Activated T-cell treated with anti-CD3 and anti-CD28 coated beads, Interleukin-2, amount 50 U/mL, for 24 hours (primary cell): ENCODE measurements around the gene MAFB.

Experiments used
- DNase-seq: peaks from one replicate; pipeline ENCODE4 v3.0.0-alpha.2; 2020
- H3K27ac Mint-ChIP-seq: 2 replicates; pipeline ENCODE4 v1.8.0; 2020; ENCODE audit warnings: mild to moderate bottlenecking, mixed read lengths
- H3K27me3 Mint-ChIP-seq: 2 replicates; pipeline ENCODE4 v1.8.0; 2020; ENCODE audit warnings: mixed read lengths
- H3K36me3 Mint-ChIP-seq: 2 replicates; pipeline ENCODE4 v1.8.0; 2020; ENCODE audit warnings: low read depth, mixed read lengths
- H3K4me1 Mint-ChIP-seq: 2 replicates; pipeline ENCODE4 v1.8.0; 2020; ENCODE audit warnings: low read depth, mixed read lengths
- H3K4me3 Mint-ChIP-seq: 2 replicates; pipeline ENCODE4 v1.8.0; 2020; ENCODE audit warnings: mild to moderate bottlenecking, moderate library complexity, mixed read lengths
- H3K9me3 Mint-ChIP-seq: 2 replicates; pipeline ENCODE4 v1.8.0; 2020; ENCODE audit warnings: mixed read lengths

The MAFB gene

DNA sequence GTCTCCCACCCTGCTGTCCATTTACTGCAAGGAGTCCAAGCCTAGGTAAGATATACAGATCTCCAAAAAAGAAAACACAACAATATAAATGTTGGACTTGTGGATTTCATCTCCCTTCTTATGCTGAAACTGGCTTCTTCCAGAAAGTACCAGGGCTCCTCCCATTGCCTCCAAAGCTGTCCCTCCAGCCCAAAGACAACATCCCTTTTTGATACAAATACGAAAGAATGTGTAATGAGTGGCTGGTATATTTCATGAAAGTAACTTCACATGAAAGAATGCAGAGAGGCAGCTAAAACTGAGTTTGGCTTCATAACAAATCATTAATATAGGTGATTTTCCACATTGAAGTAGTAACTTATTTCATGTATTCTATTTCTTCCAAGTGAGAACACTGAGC lies 7.9 kb downstream of the MAFB start:
- Mint-ChIP-seq H3K27ac (no peak overlapping the region), H3K27me3 (peaks cover 84% of the 10 kb centered on the region), H3K36me3 (no peaks in the 10 kb centered on the region), H3K9me3 (no peaks in the 10 kb centered on the region), H3K4me1 (peaks cover 9% of the 10 kb centered on the region), H3K4me3 (no peak overlapping the region)
- no peak for DNase-seq

DNA sequence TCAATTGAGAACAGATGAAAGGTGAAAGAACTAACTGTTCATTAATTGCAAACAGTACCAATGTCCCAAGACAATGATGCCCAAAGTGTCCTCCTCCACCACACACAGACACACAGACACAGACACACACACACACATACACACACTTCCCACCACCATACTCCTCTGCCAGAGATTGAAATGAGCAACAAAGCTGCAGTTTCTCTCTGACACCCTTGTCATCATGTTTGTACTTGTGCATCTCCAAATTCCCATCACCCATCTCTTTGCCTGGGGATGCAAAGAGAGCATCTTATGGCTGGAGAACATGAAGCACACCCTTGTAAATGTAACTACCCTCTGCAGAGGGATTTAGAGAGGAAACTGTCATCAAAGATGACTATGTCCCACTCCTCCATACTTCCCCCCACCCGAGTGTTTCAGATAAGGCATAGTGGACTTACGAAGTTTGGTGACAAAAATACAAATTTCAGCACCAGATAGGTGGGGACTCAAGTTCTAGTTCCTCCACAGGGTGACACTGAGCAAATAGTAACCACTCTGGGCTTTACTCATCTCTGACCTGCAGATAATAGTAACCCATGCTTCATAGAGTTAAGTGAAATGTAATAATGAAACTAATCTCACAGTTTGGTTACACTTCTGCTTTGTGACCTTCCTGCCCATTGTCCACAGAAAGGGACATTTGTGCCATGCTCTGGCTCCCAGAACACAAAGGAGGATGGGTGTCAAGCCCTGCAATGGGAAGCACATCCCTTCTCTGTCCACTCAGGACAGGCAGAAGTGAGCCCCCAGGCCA lies 8.7 kb downstream of the MAFB start:
- no peak for DNase-seq
- Mint-ChIP-seq H3K4me1 (peaks cover 9% of the 10 kb centered on the region), H3K36me3 (no peaks in the 10 kb centered on the region), H3K27ac (no peak overlapping the region), H3K9me3 (no peaks in the 10 kb centered on the region), H3K4me3 (no peak overlapping the region), H3K27me3 (peaks cover 83% of the 10 kb centered on the region)

DNA sequence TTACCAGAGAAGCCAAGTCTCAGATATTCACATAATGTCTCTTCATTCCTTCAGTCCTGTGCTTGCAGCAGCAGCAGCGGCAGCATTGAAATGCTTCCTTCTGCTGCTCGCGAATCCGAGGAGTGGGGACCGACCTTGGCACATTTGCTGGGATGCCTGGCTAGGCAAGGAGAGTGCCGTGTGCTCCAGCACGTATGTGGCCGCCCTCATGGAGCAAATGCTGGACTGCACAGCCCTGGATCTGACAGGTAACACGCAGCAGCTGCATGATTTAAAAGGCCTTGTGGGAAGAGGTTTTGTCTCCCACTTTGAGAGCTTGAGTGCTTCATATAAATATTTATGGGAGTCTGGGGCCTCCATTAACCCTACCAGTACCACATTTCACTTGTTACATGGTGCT lies 9.9 kb downstream of the MAFB start:
- Mint-ChIP-seq H3K4me3 (no peak overlapping the region), H3K27me3 (peaks cover 77% of the 10 kb centered on the region), H3K4me1 (peaks cover 9% of the 10 kb centered on the region), H3K9me3 (no peaks in the 10 kb centered on the region), H3K27ac (no peak overlapping the region), H3K36me3 (no peaks in the 10 kb centered on the region)
- DNase-seq, result no peak

GRCh38 chr20:40678286-40678875 lies 10.7 kb downstream of the MAFB start:
- Mint-ChIP-seq H3K36me3 (no peaks in the 10 kb centered on the region), H3K27ac (no peak overlapping the region), H3K27me3 (peaks cover 76% of the 10 kb centered on the region), H3K4me3 (no peak overlapping the region), H3K4me1 (peaks cover 4% of the 10 kb centered on the region), H3K9me3 (no peaks in the 10 kb centered on the region)
- DNase-seq, result no peak

DNA sequence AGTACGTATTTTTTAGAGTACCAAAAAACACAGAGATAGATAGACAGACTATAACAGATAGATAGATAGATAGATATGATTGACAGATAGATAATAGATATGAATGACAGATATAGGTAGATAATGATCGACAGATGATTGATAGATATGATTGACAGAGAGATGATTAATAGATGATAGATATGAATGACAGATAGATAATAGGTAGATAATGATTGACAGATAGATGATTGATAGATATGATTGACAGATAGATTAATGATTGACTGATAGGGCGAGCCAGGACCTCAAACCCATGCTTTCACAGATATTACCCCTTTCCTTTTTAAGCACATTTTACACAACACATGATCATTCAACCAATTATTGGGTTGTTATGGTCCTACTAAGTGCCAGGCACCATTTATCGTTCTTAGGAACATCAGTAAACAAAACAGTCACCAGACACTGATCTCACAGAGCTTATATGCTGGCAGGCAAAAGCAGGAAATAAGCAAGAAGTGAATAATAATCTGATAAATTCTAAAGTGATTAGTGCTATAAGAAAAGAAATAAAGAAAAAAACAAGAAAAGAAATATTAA lies 11.6 kb downstream of the MAFB start:
- Mint-ChIP-seq H3K36me3 (no peaks in the 10 kb centered on the region), H3K4me3 (no peak overlapping the region), H3K27me3 (peaks cover 77% of the 10 kb centered on the region), H3K27ac (no peak overlapping the region), H3K4me1 (no peaks in the 10 kb centered on the region), H3K9me3 (no peaks in the 10 kb centered on the region)
- DNase-seq, result no peak

- Mint-ChIP-seq H3K36me3 (no peaks in the 10 kb centered on the region), H3K27ac (no peak overlapping the region), H3K27me3 (peaks cover 75% of the 10 kb centered on the region), H3K4me3 (no peak overlapping the region), H3K4me1 (no peaks in the 10 kb centered on the region), H3K9me3 (no peaks in the 10 kb centered on the region)
- DNase-seq, result no peak
Measured at GRCh38 chr20:40676491-40677269, 12.4 kb downstream of the MAFB start.

- H3K27me3 Mint-ChIP-seq, result peaks cover 66% of the 10 kb centered on the region
- no peak for DNase-seq
- no peaks in the 10 kb centered on the region for H3K4me1 Mint-ChIP-seq
- no peaks in the 10 kb centered on the region for H3K9me3 Mint-ChIP-seq
- no peaks in the 10 kb centered on the region for H3K36me3 Mint-ChIP-seq
- no peak overlapping the region for H3K4me3 Mint-ChIP-seq
- no peak overlapping the region for H3K27ac Mint-ChIP-seq
Measured at GRCh38 chr20:40675599-40676221, 13.3 kb downstream of the MAFB start.

- H3K4me3 Mint-ChIP-seq, result no peak overlapping the region
- no peaks in the 10 kb centered on the region for H3K36me3 Mint-ChIP-seq
- H3K27ac Mint-ChIP-seq, result no peak overlapping the region
- no peaks in the 10 kb centered on the region for H3K4me1 Mint-ChIP-seq
- DNase-seq, result no peak
- H3K27me3 Mint-ChIP-seq, result peaks cover 50% of the 10 kb centered on the region
- H3K9me3 Mint-ChIP-seq, result no peaks in the 10 kb centered on the region
Measured at GRCh38 chr20:40673442-40673841, 15.6 kb downstream of the MAFB start.

DNA sequence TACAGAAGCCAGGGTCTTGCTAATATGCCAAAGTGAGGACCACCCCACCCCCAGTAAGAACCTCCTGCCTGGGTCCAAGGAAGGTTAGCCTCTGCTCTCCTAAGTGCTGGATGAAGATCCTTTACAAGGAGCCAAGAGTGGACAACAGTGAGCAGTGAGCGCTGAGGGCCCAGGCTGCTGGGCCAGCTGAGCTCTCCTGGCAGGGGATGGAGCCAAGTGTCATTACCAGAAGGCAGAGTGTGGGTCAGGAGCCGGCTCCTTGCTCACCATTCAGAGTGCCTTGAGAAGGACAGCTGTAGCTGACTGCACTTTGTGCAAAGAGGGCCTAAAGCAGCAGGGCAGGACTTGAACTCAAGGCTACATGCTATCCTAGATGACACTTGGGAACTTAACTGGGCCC lies 16.9 kb downstream of the MAFB start:
- no peaks in the 10 kb centered on the region for H3K36me3 Mint-ChIP-seq
- H3K9me3 Mint-ChIP-seq, result no peaks in the 10 kb centered on the region
- H3K27me3 Mint-ChIP-seq, result peaks cover 42% of the 10 kb centered on the region
- no peak for DNase-seq
- H3K4me1 Mint-ChIP-seq, result no peaks in the 10 kb centered on the region
- H3K4me3 Mint-ChIP-seq, result no peak overlapping the region
- H3K27ac Mint-ChIP-seq, result no peak overlapping the region

DNA sequence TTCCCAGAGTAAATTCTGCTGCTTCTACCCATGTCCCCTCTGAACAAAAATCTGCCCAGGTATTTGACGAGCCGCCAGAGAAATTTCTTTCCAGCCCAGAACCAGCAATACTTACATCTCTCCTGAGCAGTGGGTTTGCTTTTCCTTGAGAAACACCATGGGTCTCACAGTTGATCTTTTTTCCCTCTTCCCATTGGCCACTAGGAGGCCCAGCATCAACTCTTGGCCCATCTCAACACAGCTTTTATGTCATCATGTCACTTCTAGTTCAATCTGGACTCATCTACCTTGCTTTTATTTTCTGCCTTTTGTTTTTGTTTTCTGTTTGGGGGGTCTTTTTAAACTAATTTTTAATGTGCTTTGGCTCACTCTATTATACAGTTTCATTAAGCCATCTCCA lies 18.8 kb downstream of the MAFB start:
- H3K27me3 Mint-ChIP-seq, result peaks cover 28% of the 10 kb centered on the region
- no peak overlapping the region for H3K27ac Mint-ChIP-seq
- no peak overlapping the region for H3K4me3 Mint-ChIP-seq
- no peaks in the 10 kb centered on the region for H3K9me3 Mint-ChIP-seq
- H3K4me1 Mint-ChIP-seq, result no peaks in the 10 kb centered on the region
- no peak for DNase-seq
- no peaks in the 10 kb centered on the region for H3K36me3 Mint-ChIP-seq

- no peaks in the 10 kb centered on the region for H3K36me3 Mint-ChIP-seq
- H3K27ac Mint-ChIP-seq, result no peak overlapping the region
- no peak overlapping the region for H3K4me3 Mint-ChIP-seq
- H3K4me1 Mint-ChIP-seq, result no peaks in the 10 kb centered on the region
- no peak for DNase-seq
- no peaks in the 10 kb centered on the region for H3K9me3 Mint-ChIP-seq
- H3K27me3 Mint-ChIP-seq, result peaks cover 22% of the 10 kb centered on the region
Measured at GRCh38 chr20:40669692-40670091, 19.3 kb downstream of the MAFB start.

- Mint-ChIP-seq H3K27me3 (peaks cover 17% of the 10 kb centered on the region), H3K4me3 (no peak overlapping the region), H3K9me3 (no peaks in the 10 kb centered on the region), H3K27ac (no peak overlapping the region), H3K4me1 (no peaks in the 10 kb centered on the region), H3K36me3 (no peaks in the 10 kb centered on the region)
- DNase-seq, result no peak
Measured at GRCh38 chr20:40668449-40669228, 20.4 kb downstream of the MAFB start.

- no peaks in the 10 kb centered on the region for H3K9me3 Mint-ChIP-seq
- DNase-seq, result no peak
- H3K36me3 Mint-ChIP-seq, result no peaks in the 10 kb centered on the region
- no peak overlapping the region for H3K27ac Mint-ChIP-seq
- no peaks in the 10 kb centered on the region for H3K4me1 Mint-ChIP-seq
- peaks cover 6% of the 10 kb centered on the region for H3K27me3 Mint-ChIP-seq
- H3K4me3 Mint-ChIP-seq, result no peak overlapping the region
Measured at GRCh38 chr20:40667503-40667902, 21.5 kb downstream of the MAFB start.

DNA sequence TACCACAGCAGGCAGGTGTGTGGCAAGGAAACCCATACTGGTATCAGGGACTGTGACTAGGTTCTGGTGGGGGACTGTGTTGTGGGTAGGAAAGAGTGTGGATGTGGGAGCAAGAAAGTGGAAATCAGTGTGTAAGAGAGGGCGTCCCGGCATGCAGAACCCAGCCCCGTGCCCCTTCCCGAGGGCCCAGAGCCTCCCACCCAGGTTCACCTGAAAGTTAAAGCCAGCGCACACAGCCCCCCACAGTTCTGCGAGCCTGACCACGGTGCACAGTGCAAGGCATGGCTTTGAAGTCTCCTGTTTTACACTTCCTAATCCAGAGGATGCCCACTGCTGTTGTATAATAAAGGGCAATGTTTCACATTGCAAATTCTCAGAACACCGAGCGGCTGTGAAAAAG lies 22.7 kb downstream of the MAFB start:
- Mint-ChIP-seq H3K27ac (no peak overlapping the region), H3K9me3 (no peaks in the 10 kb centered on the region), H3K36me3 (no peaks in the 10 kb centered on the region), H3K4me3 (no peak overlapping the region), H3K27me3 (no peaks in the 10 kb centered on the region), H3K4me1 (no peaks in the 10 kb centered on the region)
- no peak for DNase-seq
